Breast epithelium (tissue), 4 donors: ENCODE measurements around the gene WDR70. TPM values are rescaled to one million over a fixed set of nuclear protein-coding genes. Genes with fewer than 3 reads are reported as not detected.

Experiments
- DNase-seq, 2 donors: peaks; one replicate each; pipeline ENCODE4 v3.0.0-alpha.2; 2019; ENCODE audit warnings: low spot score in 2 of 2
- H3K27ac ChIP-seq, 2 donors: fragments of 200-600 bp; sonication (generic) in 1 of 2; one replicate each; pipeline ENCODE4 v1.5.1; 2016 to 2019; ENCODE audit warnings: mild to moderate bottlenecking in 1 of 2
- H3K27me3 ChIP-seq, 2 donors: fragments of 200-600 bp; sonication (generic) in 1 of 2; one replicate each; pipeline versions ENCODE4 v1.5.1 to v1.6.0; 2017 to 2019; ENCODE audit warnings: control low read depth in 1 of 2, mild to moderate bottlenecking in 1 of 2
- H3K36me3 ChIP-seq: fragments of 200-600 bp; one replicate; pipeline ENCODE4 v1.5.1; 2019
- H3K4me1 ChIP-seq, 2 donors: fragments of 200-600 bp; sonication (generic); one replicate each; pipeline ENCODE4 v1.5.1; 2016 to 2019; ENCODE audit warnings: control low read depth in 1 of 2
- H3K4me3 ChIP-seq, 3 donors: fragments of 200-600 bp; sonication (generic); 1 replicate in 2 of 3; 2 replicates in 1 of 3; pipeline ENCODE4 v1.5.1; 2016 to 2019; ENCODE audit warnings: mild to moderate bottlenecking in 3 of 3, moderate library complexity in 2 of 3
- H3K9me3 ChIP-seq, 2 donors: fragments of 200-600 bp; sonication (generic) in 1 of 2; one replicate each; pipeline ENCODE4 v1.5.1; 2016 to 2019; ENCODE audit warnings: control low read depth in 1 of 2
- POLR2A ChIP-seq: fragments of 450-650 bp; IDR thresholded peaks from one replicate; pipeline ENCODE4 v1.6.1; 2016; ENCODE audit warnings: antibody characterized with exemption, mild to moderate bottlenecking, moderate library complexity
- POLR2AphosphoS5 ChIP-seq, 3 donors: sonication (generic); formaldehyde crosslinking; IDR thresholded peaks; one replicate each; pipeline ENCODE4 v1.6.1; 2017; ENCODE audit warnings: antibody characterized with exemption in 3 of 3
- intact Hi-C: fragments of 100-400 bp; cut with DNase I; formaldehyde crosslinking; loops from one replicate; pipeline ENCODE4 v1.15.1; 2023; ENCODE audit warnings: low total_unique reads
- total RNA-seq, 3 donors: library from RNA; depleted of rRNA; stranded (reverse); fragments of >200 nt; gene quantifications; one replicate each; pipeline ENCODE4 v1.1.0, GENCODE V29; 2016
- TF ChIP-seq, protein P1 (sequence below), 3 donors: fragments of 450-650 bp; IDR thresholded peaks; one replicate each; pipeline ENCODE4 v1.5.1; 2016 to 2017; ENCODE audit warnings: antibody characterized with exemption in 3 of 3, mild to moderate bottlenecking in 3 of 3, moderate library complexity in 3 of 3

The WDR70 gene
- total RNA-seq, 3 donors from 2014 or later = 29.6 to 40.2 (median 37.0) TPM

DNA sequence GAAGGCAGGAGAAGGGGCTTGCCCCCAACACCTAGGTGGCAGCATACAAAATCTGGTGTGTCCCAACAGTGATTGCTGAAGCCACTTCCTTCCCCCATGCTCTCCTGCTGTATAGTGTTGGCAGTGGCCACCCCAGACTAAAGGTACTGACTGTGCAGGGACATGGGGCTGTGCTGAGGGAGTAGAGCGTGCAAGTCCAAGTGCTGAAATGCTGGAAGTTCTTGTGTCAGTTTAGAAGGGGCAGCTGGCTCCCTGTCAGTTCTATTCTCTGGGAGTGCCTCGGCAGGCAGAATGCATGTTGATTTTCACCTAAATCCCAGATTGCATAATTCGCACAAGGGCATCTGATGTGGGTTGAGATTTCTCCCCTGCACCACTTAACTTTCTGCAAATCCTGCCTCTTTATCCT, 392.1 kb downstream of the WDR70 start:
- no peaks in the 10 kb centered on the region for H3K27me3 ChIP-seq
- intact Hi-C loops = no loop called here
- peaks cover 0 to 12% of the 10 kb centered on the region in 2 donors for H3K9me3 ChIP-seq
- H3K4me1 ChIP-seq = no peaks in the 10 kb centered on the region
- no peak for DNase-seq
- no peaks in the 10 kb centered on the region for H3K36me3 ChIP-seq
- H3K27ac ChIP-seq = no peak overlapping the region
- TF ChIP-seq, protein P1, sequence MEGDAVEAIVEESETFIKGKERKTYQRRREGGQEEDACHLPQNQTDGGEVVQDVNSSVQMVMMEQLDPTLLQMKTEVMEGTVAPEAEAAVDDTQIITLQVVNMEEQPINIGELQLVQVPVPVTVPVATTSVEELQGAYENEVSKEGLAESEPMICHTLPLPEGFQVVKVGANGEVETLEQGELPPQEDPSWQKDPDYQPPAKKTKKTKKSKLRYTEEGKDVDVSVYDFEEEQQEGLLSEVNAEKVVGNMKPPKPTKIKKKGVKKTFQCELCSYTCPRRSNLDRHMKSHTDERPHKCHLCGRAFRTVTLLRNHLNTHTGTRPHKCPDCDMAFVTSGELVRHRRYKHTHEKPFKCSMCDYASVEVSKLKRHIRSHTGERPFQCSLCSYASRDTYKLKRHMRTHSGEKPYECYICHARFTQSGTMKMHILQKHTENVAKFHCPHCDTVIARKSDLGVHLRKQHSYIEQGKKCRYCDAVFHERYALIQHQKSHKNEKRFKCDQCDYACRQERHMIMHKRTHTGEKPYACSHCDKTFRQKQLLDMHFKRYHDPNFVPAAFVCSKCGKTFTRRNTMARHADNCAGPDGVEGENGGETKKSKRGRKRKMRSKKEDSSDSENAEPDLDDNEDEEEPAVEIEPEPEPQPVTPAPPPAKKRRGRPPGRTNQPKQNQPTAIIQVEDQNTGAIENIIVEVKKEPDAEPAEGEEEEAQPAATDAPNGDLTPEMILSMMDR (IDR thresholded peaks at IDR 0.05) = no peak
- TF ChIP-seq POLR2AphosphoS5 (IDR thresholded peaks at IDR 0.05) = no peak
- TF ChIP-seq POLR2A = no peak
- H3K4me3 ChIP-seq = no peak overlapping the region

GRCh38 chr5:37771731-37772130, 392.6 kb downstream of the WDR70 start:
- H3K36me3 ChIP-seq = no peaks in the 10 kb centered on the region
- H3K9me3 ChIP-seq = peaks cover 0 to 12% of the 10 kb centered on the region in 2 donors
- no peaks in the 10 kb centered on the region for H3K4me1 ChIP-seq
- intact Hi-C loops = no loop called here
- H3K27ac ChIP-seq = no peak overlapping the region
- no peak overlapping the region for H3K4me3 ChIP-seq
- no peak for TF ChIP-seq POLR2AphosphoS5 (IDR thresholded peaks at IDR 0.05)
- TF ChIP-seq, protein P1 (IDR thresholded peaks at IDR 0.05) = no peak
- no peaks in the 10 kb centered on the region for H3K27me3 ChIP-seq
- DNase-seq = no peak

DNA sequence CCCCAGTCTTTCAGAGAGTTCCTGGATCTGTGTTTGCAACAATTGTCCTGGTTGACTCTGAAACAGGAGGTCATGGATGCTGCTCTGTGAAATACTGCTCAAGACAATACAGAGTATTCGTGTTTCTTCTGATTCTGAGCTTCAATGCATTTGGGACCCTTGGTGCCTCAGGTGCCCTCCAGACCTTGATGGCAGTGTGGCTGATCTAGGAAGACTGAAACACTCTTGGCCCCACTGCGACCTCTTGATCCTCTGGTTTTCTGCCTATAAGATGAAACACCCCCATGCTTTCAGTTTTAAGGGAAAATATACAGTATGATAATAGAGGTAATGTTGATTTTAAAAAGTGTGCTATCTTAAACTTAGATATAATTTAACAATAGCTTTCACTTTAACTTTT, 393.1 kb downstream of the WDR70 start:
- Histone ChIP-seq H3K4me1 (no peaks in the 10 kb centered on the region), H3K36me3 (no peaks in the 10 kb centered on the region), H3K4me3 (no peak overlapping the region), H3K27ac (no peak overlapping the region), H3K9me3 (peaks cover 0 to 12% of the 10 kb centered on the region in 2 donors), H3K27me3 (no peaks in the 10 kb centered on the region)
- no peak for TF ChIP-seq POLR2AphosphoS5 (IDR thresholded peaks at IDR 0.05)
- TF ChIP-seq, protein P1 (IDR thresholded peaks at IDR 0.05) = no peak
- TF ChIP-seq POLR2A = no peak
- no peak for DNase-seq
- intact Hi-C loops = no loop called here

DNA sequence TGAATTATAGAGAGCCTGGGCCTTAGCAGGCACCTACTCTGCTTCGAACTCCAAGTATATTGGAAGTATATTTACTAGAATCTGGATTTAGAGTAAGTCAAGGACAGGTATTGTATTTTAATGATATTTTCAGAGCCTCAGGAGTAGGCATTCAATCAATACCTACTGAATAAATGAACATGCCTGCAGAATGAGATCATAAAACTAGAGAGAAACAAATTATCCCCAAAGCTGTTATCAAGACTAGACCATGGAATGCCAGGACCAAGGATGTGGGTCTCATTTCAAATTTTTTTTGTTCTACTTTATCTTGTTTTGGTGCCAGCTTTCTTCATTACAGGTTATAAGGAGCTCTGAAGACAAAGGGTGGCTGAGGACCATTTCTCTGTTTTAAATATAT, 394.7 kb downstream of the WDR70 start:
- TF ChIP-seq, protein P1 (IDR thresholded peaks at IDR 0.05) = no peak
- TF ChIP-seq POLR2A = no peak
- no peak for TF ChIP-seq POLR2AphosphoS5 (IDR thresholded peaks at IDR 0.05)
- Histone ChIP-seq H3K9me3 (peaks cover 0 to 12% of the 10 kb centered on the region in 2 donors), H3K4me1 (no peaks in the 10 kb centered on the region), H3K36me3 (no peaks in the 10 kb centered on the region), H3K27ac (no peak overlapping the region), H3K27me3 (no peaks in the 10 kb centered on the region), H3K4me3 (no peak overlapping the region)
- DNase-seq = no peak
- intact Hi-C loops = no loop called here

GRCh38 chr5:37774912-37775483, 395.9 kb downstream of the WDR70 start:
- Histone ChIP-seq H3K4me3 (no peak overlapping the region), H3K9me3 (peaks cover 0 to 12% of the 10 kb centered on the region in 2 donors), H3K27me3 (no peaks in the 10 kb centered on the region), H3K27ac (no peak overlapping the region), H3K36me3 (no peaks in the 10 kb centered on the region), H3K4me1 (no peaks in the 10 kb centered on the region)
- TF ChIP-seq POLR2AphosphoS5 (IDR thresholded peaks at IDR 0.05) = no peak
- TF ChIP-seq, protein P1 (IDR thresholded peaks at IDR 0.05) = no peak
- TF ChIP-seq POLR2A = no peak
- intact Hi-C loops = no loop called here
- no peak for DNase-seq
